Measurements from ENCODE around the gene ADIPOR2. TPM values are rescaled to one million over a fixed set of nuclear protein-coding genes. Genes with fewer than 3 reads are reported as not detected.

Gene ADIPOR2
- total RNA-seq, 1 experiment from 2014 or later = 58.5 TPM

DNA sequence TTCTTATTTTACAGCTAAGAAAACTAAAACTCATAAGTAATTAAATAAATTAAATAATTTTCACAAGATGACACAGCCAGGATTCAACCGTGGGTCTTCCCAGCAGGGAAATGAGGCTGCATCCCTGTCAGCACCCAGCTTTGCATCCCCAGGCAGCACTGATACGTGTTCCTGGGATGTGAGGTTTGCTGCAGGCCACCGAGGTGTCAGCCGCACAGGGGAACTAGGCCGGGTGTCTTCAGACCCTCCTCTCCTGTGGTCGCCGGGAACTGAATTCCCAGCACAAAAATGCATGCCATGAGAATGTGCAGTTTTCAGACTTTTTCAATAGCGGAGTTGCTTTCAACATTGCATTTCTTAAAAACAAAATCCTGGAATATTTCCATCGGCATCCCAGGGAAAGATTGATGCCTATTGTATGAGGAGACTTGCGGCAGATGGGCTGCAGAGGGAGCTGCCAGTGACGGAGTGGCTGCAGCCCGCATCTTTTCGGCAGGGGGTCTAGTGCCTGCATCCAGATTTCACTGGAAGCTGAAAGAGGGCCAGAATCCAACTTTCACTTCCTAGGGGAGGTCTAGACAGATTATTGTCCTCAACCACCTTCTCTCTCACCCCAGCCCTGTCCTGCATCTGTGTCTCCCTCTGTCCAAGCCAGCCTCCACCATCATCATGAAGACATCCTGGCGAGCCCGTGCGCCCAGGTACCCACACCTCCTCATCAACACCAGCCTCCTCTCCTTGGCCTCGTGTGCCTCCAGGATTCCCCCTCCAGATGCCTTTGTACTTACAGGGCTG, 142.1 kb downstream of the ADIPOR2 start:
- ChIA-PET CTCF (interaction anchor here (0.7 to 0.9 kb wide), 2 partner anchors 35 to 656 kb away, joined by 3 to 4 read pairs; no protein-coding TSS in a partner anchor), POLR2A (no interaction called here)
- Mint-ChIP-seq H3K4me3 (ENCODE audit: unreplicated experiment) (no peak overlapping the region), H3K27ac (ENCODE audit: low read depth, unreplicated experiment) (no peak overlapping the region), H3K9me3 (ENCODE audit: unreplicated experiment) (no peaks in the 10 kb centered on the region), H3K36me3 (ENCODE audit: insufficient read depth, unreplicated experiment) (peaks cover 5% of the 10 kb centered on the region), H3K4me1 (ENCODE audit: insufficient read depth, unreplicated experiment) (no peaks in the 10 kb centered on the region), H3K27me3 (ENCODE audit: insufficient read depth, unreplicated experiment) (peaks cover 48% of the 10 kb centered on the region)
- intact Hi-C loops (cut with micrococcal nuclease) = no loop called here
- no TSS peak for BruUV-seq (replicated peaks)
- TF ChIP-seq, protein P1, sequence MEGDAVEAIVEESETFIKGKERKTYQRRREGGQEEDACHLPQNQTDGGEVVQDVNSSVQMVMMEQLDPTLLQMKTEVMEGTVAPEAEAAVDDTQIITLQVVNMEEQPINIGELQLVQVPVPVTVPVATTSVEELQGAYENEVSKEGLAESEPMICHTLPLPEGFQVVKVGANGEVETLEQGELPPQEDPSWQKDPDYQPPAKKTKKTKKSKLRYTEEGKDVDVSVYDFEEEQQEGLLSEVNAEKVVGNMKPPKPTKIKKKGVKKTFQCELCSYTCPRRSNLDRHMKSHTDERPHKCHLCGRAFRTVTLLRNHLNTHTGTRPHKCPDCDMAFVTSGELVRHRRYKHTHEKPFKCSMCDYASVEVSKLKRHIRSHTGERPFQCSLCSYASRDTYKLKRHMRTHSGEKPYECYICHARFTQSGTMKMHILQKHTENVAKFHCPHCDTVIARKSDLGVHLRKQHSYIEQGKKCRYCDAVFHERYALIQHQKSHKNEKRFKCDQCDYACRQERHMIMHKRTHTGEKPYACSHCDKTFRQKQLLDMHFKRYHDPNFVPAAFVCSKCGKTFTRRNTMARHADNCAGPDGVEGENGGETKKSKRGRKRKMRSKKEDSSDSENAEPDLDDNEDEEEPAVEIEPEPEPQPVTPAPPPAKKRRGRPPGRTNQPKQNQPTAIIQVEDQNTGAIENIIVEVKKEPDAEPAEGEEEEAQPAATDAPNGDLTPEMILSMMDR (IDR thresholded peaks at IDR 0.05; ENCODE audit: unreplicated experiment) = no peak
- no peak for DNase-seq (ENCODE audit: unreplicated experiment)

DNA sequence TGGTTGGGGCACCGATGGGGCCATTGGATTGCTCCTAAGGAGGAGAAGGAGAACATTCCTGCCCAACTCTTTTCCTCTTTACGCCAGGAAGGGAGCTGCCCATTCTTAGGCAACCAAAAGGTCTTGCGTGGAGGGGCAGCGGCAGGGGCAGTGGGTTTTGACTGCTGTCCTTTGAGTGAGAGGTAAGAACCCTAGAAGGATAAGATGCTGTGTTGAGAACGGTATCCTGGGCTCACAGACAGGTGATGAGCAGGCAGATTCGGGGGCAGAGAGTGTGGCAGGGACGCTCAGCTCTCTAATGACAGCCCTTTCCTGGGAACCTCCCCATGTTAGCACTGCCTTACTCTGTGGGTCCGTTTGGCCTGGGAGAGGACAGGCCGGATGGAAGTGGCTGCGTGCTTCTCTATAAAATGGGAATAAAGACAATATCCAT, 142.7 kb downstream of the ADIPOR2 start:
- DNase-seq (ENCODE audit: unreplicated experiment) = no peak
- CTCF ChIA-PET = interaction anchor here (0.6 to 0.9 kb wide), 3 partner anchors 20 to 656 kb away, joined by 3 to 4 read pairs (median 3); no protein-coding TSS in a partner anchor
- no peak overlapping the region for H3K27ac Mint-ChIP-seq (ENCODE audit: low read depth, unreplicated experiment)
- BruUV-seq (replicated peaks) = no TSS peak
- H3K9me3 Mint-ChIP-seq (ENCODE audit: unreplicated experiment) = no peaks in the 10 kb centered on the region
- TF ChIP-seq, protein P1 (IDR thresholded peaks at IDR 0.05; ENCODE audit: unreplicated experiment) = no peak
- intact Hi-C loops (cut with micrococcal nuclease) = no loop called here
- peaks cover 54% of the 10 kb centered on the region for H3K27me3 Mint-ChIP-seq (ENCODE audit: insufficient read depth, unreplicated experiment)
- POLR2A ChIA-PET = no interaction called here
- H3K4me3 Mint-ChIP-seq (ENCODE audit: unreplicated experiment) = no peak overlapping the region
- no peaks in the 10 kb centered on the region for H3K4me1 Mint-ChIP-seq (ENCODE audit: insufficient read depth, unreplicated experiment)
- peaks cover 5% of the 10 kb centered on the region for H3K36me3 Mint-ChIP-seq (ENCODE audit: insufficient read depth, unreplicated experiment)

DNA sequence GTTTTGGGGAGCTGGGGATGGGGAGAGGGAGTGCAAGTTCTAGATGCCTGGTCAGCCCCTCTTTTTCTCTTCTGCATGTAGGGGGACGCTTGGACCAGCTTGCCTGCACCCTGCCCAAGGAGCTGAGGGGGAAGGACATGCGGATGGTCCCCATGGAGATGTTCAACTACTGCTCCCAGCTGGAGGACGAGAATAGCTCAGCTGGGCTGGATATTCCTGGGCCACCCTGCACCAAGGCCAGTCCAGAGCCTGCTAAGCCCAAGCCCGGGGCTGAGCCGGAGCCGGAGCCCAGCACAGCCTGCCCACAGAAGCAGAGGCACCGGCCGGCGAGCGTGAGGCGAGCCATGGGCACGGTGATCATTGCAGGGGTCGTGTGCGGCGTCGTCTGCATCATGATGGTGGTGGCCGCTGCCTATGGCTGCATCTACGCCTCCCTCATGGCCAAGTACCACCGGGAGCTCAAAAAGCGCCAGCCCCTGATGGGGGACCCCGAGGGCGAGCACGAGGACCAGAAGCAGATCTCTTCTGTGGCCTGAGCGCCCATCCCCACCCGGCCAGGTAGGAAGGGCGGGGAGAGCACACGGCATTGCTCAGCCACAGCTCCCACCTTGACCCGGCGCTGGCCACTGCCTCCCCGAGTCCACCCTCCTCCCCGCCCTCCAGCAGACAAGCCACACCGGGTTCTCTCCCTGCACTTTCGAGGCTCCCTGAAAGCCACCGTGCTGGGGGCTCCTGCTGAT, 143.5 kb downstream of the ADIPOR2 start:
- intact Hi-C loops (cut with micrococcal nuclease) = no loop called here
- Mint-ChIP-seq H3K4me3 (ENCODE audit: unreplicated experiment) (no peak overlapping the region), H3K27ac (ENCODE audit: low read depth, unreplicated experiment) (no peak overlapping the region), H3K9me3 (ENCODE audit: unreplicated experiment) (no peaks in the 10 kb centered on the region), H3K36me3 (ENCODE audit: insufficient read depth, unreplicated experiment) (peaks cover 5% of the 10 kb centered on the region), H3K27me3 (ENCODE audit: insufficient read depth, unreplicated experiment) (peaks cover 62% of the 10 kb centered on the region), H3K4me1 (ENCODE audit: insufficient read depth, unreplicated experiment) (no peaks in the 10 kb centered on the region)
- ChIA-PET POLR2A (interaction anchor here (0.6 kb wide), 1 partner anchor 391 kb away, joined by 3 read pairs; no protein-coding TSS in a partner anchor), CTCF (interaction anchor here (0.6 kb wide), 1 partner anchor 21 kb away, joined by 3 read pairs; no protein-coding TSS in a partner anchor)
- TF ChIP-seq, protein P1 (IDR thresholded peaks at IDR 0.05; ENCODE audit: unreplicated experiment) = no peak
- DNase-seq (ENCODE audit: unreplicated experiment) = no peak
- BruUV-seq (replicated peaks) = no TSS peak
